ENCODE data around the gene RPL28.

Gene RPL28

DNA sequence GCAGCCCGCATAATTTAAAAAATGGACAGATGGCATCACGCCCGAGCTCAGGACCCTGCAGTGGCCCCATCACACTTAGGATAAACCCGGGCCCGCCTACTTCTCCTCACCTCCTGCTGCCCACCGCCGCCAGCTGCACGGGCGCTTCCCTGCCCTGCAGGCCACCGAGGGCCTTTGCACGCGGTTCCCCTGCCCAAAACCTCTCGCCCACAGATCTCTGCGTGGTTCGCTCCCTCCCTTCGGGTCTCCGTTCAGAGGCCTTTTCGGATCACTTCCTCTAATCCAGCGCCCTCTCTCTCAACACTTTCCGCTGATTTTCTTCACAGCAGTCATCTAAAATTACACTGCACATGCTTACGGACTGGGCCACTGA lies 55.6 kb downstream of the RPL28 start:
- Histone ChIP-seq H2BK5ac (ENCODE audit: low read length) (no peak overlapping the region), H3K14ac (ENCODE audit: low read length) (no peak overlapping the region), H3K79me1 (ENCODE audit: low read depth, low read length) (peaks cover 2% of the 10 kb centered on the region), H3K23ac (ENCODE audit: low read depth, low read length, poor library complexity) (no peak overlapping the region), H3K27me3 (ENCODE audit: control insufficient read depth in 3 of 3, insufficient read depth in 3 of 3, low read depth in 1 of 3, low read length in 3 of 3) (peaks cover 32 to 78% (median 68%) of the 10 kb centered on the region in 3 experiments), H4K8ac (ENCODE audit: low read depth, low read length) (no peak overlapping the region), H3K4me2 (ENCODE audit: insufficient read depth, low read length, poor library complexity, severe bottlenecking) (no peak overlapping the region), H3K4me3 (ENCODE audit: low read length in 2 of 2) (no peak overlapping the region), H3K36me3 (replicated peaks in 1 of 2; ENCODE audit: control insufficient read depth in 2 of 2, insufficient read depth in 2 of 2, low read length in 2 of 2) (no peaks in the 10 kb centered on the region), H2AFZ (ENCODE audit: low read length) (no peak overlapping the region), H2BK15ac (ENCODE audit: low read length) (no peak overlapping the region), H2BK120ac (ENCODE audit: low read depth, low read length) (no peak overlapping the region), H3K18ac (ENCODE audit: low read length) (peak overlapping the region; percentile 6), H2BK12ac (ENCODE audit: low read length) (no peak overlapping the region), H2AK5ac (ENCODE audit: low read depth, low read length) (no peak overlapping the region), H4K91ac (ENCODE audit: low read depth, low read length, poor library complexity) (no peak overlapping the region), H3K9ac (ENCODE audit: low read depth, low read length, poor library complexity) (no peak overlapping the region), H3K9me3 (replicated peaks in 1 of 2; ENCODE audit: control insufficient read depth in 2 of 2, insufficient read depth in 1 of 2, low read depth in 1 of 2, low read length in 2 of 2) (peaks cover 0 to 2% of the 10 kb centered on the region in 2 donors), H3K27ac (replicated peaks; ENCODE audit: low read length) (no peak overlapping the region), H3K4ac (ENCODE audit: low read length) (no peak overlapping the region), H3K4me1 (ENCODE audit: control insufficient read depth in 2 of 2, insufficient read depth in 1 of 2, low read depth in 1 of 2, low read length in 2 of 2) (peaks cover 6 to 15% of the 10 kb centered on the region in 2 donors)
- no CpG with 5 or more reads among the region's 21 CpGs for WGBS, 2 donors (ENCODE audit: extremely low coverage in 2 of 2, insufficient read length in 2 of 2, insufficient replicate concordance in 1 of 2)
- no peak for DNase-seq (ENCODE audit: low spot score)

GRCh38 chr19:55441692-55442321 lies 56.1 kb downstream of the RPL28 start:
- no CpG with 5 or more reads among the region's 39 CpGs for WGBS, 2 donors (ENCODE audit: extremely low coverage in 2 of 2, insufficient read length in 2 of 2, insufficient replicate concordance in 1 of 2)
- Histone ChIP-seq H3K4ac (ENCODE audit: low read length) (no peak overlapping the region), H3K27ac (replicated peaks; ENCODE audit: low read length) (no peak overlapping the region), H3K9ac (ENCODE audit: low read depth, low read length, poor library complexity) (no peak overlapping the region), H2BK5ac (ENCODE audit: low read length) (no peak overlapping the region), H2AK5ac (ENCODE audit: low read depth, low read length) (no peak overlapping the region), H3K36me3 (replicated peaks in 1 of 2; ENCODE audit: control insufficient read depth in 2 of 2, insufficient read depth in 2 of 2, low read length in 2 of 2) (no peaks in the 10 kb centered on the region), H3K4me1 (ENCODE audit: control insufficient read depth in 2 of 2, insufficient read depth in 1 of 2, low read depth in 1 of 2, low read length in 2 of 2) (peaks cover 6 to 15% of the 10 kb centered on the region in 2 donors), H3K14ac (ENCODE audit: low read length) (no peak overlapping the region), H3K9me3 (replicated peaks in 1 of 2; ENCODE audit: control insufficient read depth in 2 of 2, insufficient read depth in 1 of 2, low read depth in 1 of 2, low read length in 2 of 2) (peaks cover 0 to 2% of the 10 kb centered on the region in 2 donors), H2BK12ac (ENCODE audit: low read length) (no peak overlapping the region), H3K18ac (ENCODE audit: low read length) (peak overlapping the region; percentile 55), H3K4me2 (ENCODE audit: insufficient read depth, low read length, poor library complexity, severe bottlenecking) (no peak overlapping the region), H2BK15ac (ENCODE audit: low read length) (no peak overlapping the region), H4K8ac (ENCODE audit: low read depth, low read length) (no peak overlapping the region), H4K91ac (ENCODE audit: low read depth, low read length, poor library complexity) (no peak overlapping the region), H2AFZ (ENCODE audit: low read length) (no peak overlapping the region), H3K27me3 (ENCODE audit: control insufficient read depth in 3 of 3, insufficient read depth in 3 of 3, low read depth in 1 of 3, low read length in 3 of 3) (peaks cover 32 to 81% (median 72%) of the 10 kb centered on the region in 3 experiments), H3K23ac (ENCODE audit: low read depth, low read length, poor library complexity) (no peak overlapping the region), H3K4me3 (ENCODE audit: low read length in 2 of 2) (no peak overlapping the region), H2BK120ac (ENCODE audit: low read depth, low read length) (no peak overlapping the region), H3K79me1 (ENCODE audit: low read depth, low read length) (peaks cover 2% of the 10 kb centered on the region)
- no peak for DNase-seq (ENCODE audit: low spot score)

DNA sequence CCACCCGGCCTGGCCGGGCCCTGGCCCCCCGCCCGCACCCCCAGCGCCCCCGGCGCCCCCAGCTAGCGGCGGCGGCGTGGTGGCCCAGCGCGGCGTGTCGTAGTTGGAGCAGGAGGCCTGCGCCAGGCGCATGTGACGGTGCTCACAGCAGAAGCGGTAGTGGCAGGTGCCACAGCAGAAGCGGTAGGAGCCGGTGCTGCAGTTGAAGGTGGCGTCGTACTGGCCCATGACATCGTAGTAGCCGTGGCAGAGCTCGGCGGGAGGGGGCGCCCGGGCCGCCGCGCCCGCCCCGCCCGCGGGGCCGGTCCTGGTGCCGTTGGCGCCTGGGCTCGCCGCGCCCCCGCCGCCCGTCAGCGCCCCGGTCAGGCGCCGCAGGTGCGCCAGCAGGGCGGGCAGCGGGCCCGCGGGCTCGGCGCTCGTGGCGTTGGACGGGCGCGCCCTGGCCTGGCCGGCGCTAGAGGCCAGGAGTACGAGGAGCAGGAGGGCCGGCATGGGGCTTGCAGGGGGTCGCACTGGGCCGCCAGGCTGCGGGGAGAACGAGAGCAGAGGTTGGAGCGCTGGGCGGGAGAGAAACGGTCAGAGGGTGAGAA lies 56.7 kb downstream of the RPL28 start:
- Histone ChIP-seq H3K4me1 (ENCODE audit: control insufficient read depth in 2 of 2, insufficient read depth in 1 of 2, low read depth in 1 of 2, low read length in 2 of 2) (peaks cover 6 to 15% of the 10 kb centered on the region in 2 donors), H2BK5ac (ENCODE audit: low read length) (no peak overlapping the region), H3K79me1 (ENCODE audit: low read depth, low read length) (peaks cover 2% of the 10 kb centered on the region), H3K4ac (ENCODE audit: low read length) (no peak overlapping the region), H3K9ac (ENCODE audit: low read depth, low read length, poor library complexity) (no peak overlapping the region), H3K14ac (ENCODE audit: low read length) (no peak overlapping the region), H4K91ac (ENCODE audit: low read depth, low read length, poor library complexity) (no peak overlapping the region), H3K4me3 (ENCODE audit: low read length in 2 of 2) (no peak overlapping the region), H4K8ac (ENCODE audit: low read depth, low read length) (no peak overlapping the region), H2BK15ac (ENCODE audit: low read length) (no peak overlapping the region), H3K27me3 (ENCODE audit: control insufficient read depth in 3 of 3, insufficient read depth in 3 of 3, low read depth in 1 of 3, low read length in 3 of 3) (peaks cover 32 to 87% (median 78%) of the 10 kb centered on the region in 3 experiments), H3K23ac (ENCODE audit: low read depth, low read length, poor library complexity) (no peak overlapping the region), H3K18ac (ENCODE audit: low read length) (no peak overlapping the region), H3K36me3 (replicated peaks in 1 of 2; ENCODE audit: control insufficient read depth in 2 of 2, insufficient read depth in 2 of 2, low read length in 2 of 2) (no peaks in the 10 kb centered on the region), H3K27ac (replicated peaks; ENCODE audit: low read length) (no peak overlapping the region), H3K9me3 (replicated peaks in 1 of 2; ENCODE audit: control insufficient read depth in 2 of 2, insufficient read depth in 1 of 2, low read depth in 1 of 2, low read length in 2 of 2) (peaks cover 0 to 2% of the 10 kb centered on the region in 2 donors), H2AK5ac (ENCODE audit: low read depth, low read length) (no peak overlapping the region), H2AFZ (ENCODE audit: low read length) (peak overlapping the region; percentile 71), H2BK12ac (ENCODE audit: low read length) (no peak overlapping the region), H3K4me2 (ENCODE audit: insufficient read depth, low read length, poor library complexity, severe bottlenecking) (peak overlapping the region; percentile 38), H2BK120ac (ENCODE audit: low read depth, low read length) (no peak overlapping the region)
- no peak for DNase-seq (ENCODE audit: low spot score)
- no CpG with 5 or more reads among the region's 72 CpGs for WGBS, 2 donors (ENCODE audit: extremely low coverage in 2 of 2, insufficient read length in 2 of 2, insufficient replicate concordance in 1 of 2)

- no peak within 1 kb of the TSS for H3K4ac ChIP-seq (ENCODE audit: low read length)
- no peak for DNase-seq (ENCODE audit: low spot score)
- H2BK12ac ChIP-seq (ENCODE audit: low read length) = no peak within 1 kb of the TSS
- H3K23ac ChIP-seq (ENCODE audit: low read depth, low read length, poor library complexity) = peak within 1 kb of the TSS; percentile 83
- H2BK5ac ChIP-seq (ENCODE audit: low read length) = no peak within 1 kb of the TSS
- no peaks in the 10 kb centered on the region for H3K36me3 ChIP-seq (replicated peaks in 1 of 2; ENCODE audit: control insufficient read depth in 2 of 2, insufficient read depth in 2 of 2, low read length in 2 of 2)
- no CpG with 5 or more reads among the region's 43 CpGs for WGBS, 2 donors (ENCODE audit: extremely low coverage in 2 of 2, insufficient read length in 2 of 2, insufficient replicate concordance in 1 of 2)
- H3K9me3 ChIP-seq (replicated peaks in 1 of 2; ENCODE audit: control insufficient read depth in 2 of 2, insufficient read depth in 1 of 2, low read depth in 1 of 2, low read length in 2 of 2) = peaks cover 0 to 4% of the 10 kb centered on the region in 2 donors
- peak within 1 kb of the TSS; percentile 38 for H3K4me2 ChIP-seq (ENCODE audit: insufficient read depth, low read length, poor library complexity, severe bottlenecking)
- H3K27me3 ChIP-seq (ENCODE audit: control insufficient read depth in 3 of 3, insufficient read depth in 3 of 3, low read depth in 1 of 3, low read length in 3 of 3) = peaks cover 32 to 93% (median 77%) of the 10 kb centered on the region in 3 experiments
- peak within 1 kb of the TSS; percentile 55 for H3K9ac ChIP-seq (ENCODE audit: low read depth, low read length, poor library complexity)
- peak within 1 kb of the TSS; percentile 71 for H2AFZ ChIP-seq (ENCODE audit: low read length)
- peak within 1 kb of the TSS; percentile 75 for H3K18ac ChIP-seq (ENCODE audit: low read length)
- no peak within 1 kb of the TSS for H4K91ac ChIP-seq (ENCODE audit: low read depth, low read length, poor library complexity)
- no peak within 1 kb of the TSS for H3K14ac ChIP-seq (ENCODE audit: low read length)
- no peak within 1 kb of the TSS for H2AK5ac ChIP-seq (ENCODE audit: low read depth, low read length)
- H3K79me1 ChIP-seq (ENCODE audit: low read depth, low read length) = peaks cover under 1% of the 10 kb centered on the region
- H4K8ac ChIP-seq (ENCODE audit: low read depth, low read length) = peak within 1 kb of the TSS; percentile 55
- peak within 1 kb of the TSS in 1 of 2 donors; percentile 15 for H3K4me3 ChIP-seq (ENCODE audit: low read length in 2 of 2)
- H2BK120ac ChIP-seq (ENCODE audit: low read depth, low read length) = no peak within 1 kb of the TSS
- peak within 1 kb of the TSS; percentile 21 for H2BK15ac ChIP-seq (ENCODE audit: low read length)
- peaks cover 6 to 15% of the 10 kb centered on the region in 2 donors for H3K4me1 ChIP-seq (ENCODE audit: control insufficient read depth in 2 of 2, insufficient read depth in 1 of 2, low read depth in 1 of 2, low read length in 2 of 2)
- no peak within 1 kb of the TSS for H3K27ac ChIP-seq (replicated peaks; ENCODE audit: low read length)
Observed at GRCh38 chr19:55443045-55443823, 57.5 kb downstream of the RPL28 start, which contains the start of gene SHISA7. SHISA7 (minus strand) TSS chr19:55443300; CDS start chr19:55442863, 437 bp downstream.

Measured in neuronal stem cell (in vitro differentiated cells).